ENCODE data around the gene ABCG1. TPM values are rescaled to one million over a fixed set of nuclear protein-coding genes. Genes with fewer than 3 reads are reported as not detected.
A peak's percentile ranks its signal among the peaks of the same experiment; 100 is the strongest.

Gene ABCG1
- total and polyA plus RNA-seq, 3 experiments from 2014 or later = 3.7 to 15.7 (median 3.8) TPM

GRCh38 chr21:42194863-42195262 lies 24.1 kb upstream of the ABCG1 start:
- CTCF ChIA-PET = interaction anchor here (1.1 kb wide), 1 partner anchor 64 kb away, joined by 4 read pairs; no protein-coding TSS in a partner anchor
- POLR2A ChIA-PET = no interaction called here
- Histone ChIP-seq H3K4me3 (ENCODE audit: low read length) (no peak overlapping the region), H3K27ac (ENCODE audit: low read depth, low read length) (no peak overlapping the region), H3K9me3 (ENCODE audit: low read length) (no peaks in the 10 kb centered on the region), H3K4me1 (ENCODE audit: insufficient read depth, low read length) (peaks cover 58% of the 10 kb centered on the region), H3K27me3 (ENCODE audit: insufficient read depth, low read length, poor library complexity, severe bottlenecking) (no peaks in the 10 kb centered on the region), H3K36me3 (ENCODE audit: insufficient read depth, low read length) (no peaks in the 10 kb centered on the region)
- H3K9me3 Mint-ChIP-seq = no peaks in the 10 kb centered on the region
- H3K4me1 Mint-ChIP-seq = peaks cover 57 to 63% (median 60%) of the 10 kb centered on the region in 3 donors
- no peak for DNase-seq
- no peaks in the 10 kb centered on the region for H3K36me3 Mint-ChIP-seq
- H3K27me3 Mint-ChIP-seq = no peaks in the 10 kb centered on the region
- H3K4me3 Mint-ChIP-seq = no peak overlapping the region
- H3K27ac Mint-ChIP-seq = peak overlapping the region in 1 of 8 donors; percentile 60

GRCh38 chr21:42195378-42196031 lies 23.4 kb upstream of the ABCG1 start:
- peaks cover 58% of the 10 kb centered on the region for H3K4me1 ChIP-seq (ENCODE audit: insufficient read depth, low read length)
- H3K4me1 Mint-ChIP-seq = peaks cover 53 to 63% (median 60%) of the 10 kb centered on the region in 3 donors

GRCh38 chr21:42198929-42199867 lies 19.7 kb upstream of the ABCG1 start:
- Mint-ChIP-seq H3K36me3 (no peaks in the 10 kb centered on the region), H3K27me3 (no peaks in the 10 kb centered on the region), H3K4me1 (peaks cover 41 to 49% (median 48%) of the 10 kb centered on the region in 3 donors), H3K27ac (peak overlapping the region; percentile 66 to 89 (median 76)), H3K9me3 (no peaks in the 10 kb centered on the region), H3K4me3 (peak overlapping the region; percentile 2 to 78 (median 49))
- peaks cover 39% of the 10 kb centered on the region for H3K4me1 ChIP-seq (ENCODE audit: insufficient read depth, low read length)
- H3K36me3 ChIP-seq (ENCODE audit: insufficient read depth, low read length) = no peaks in the 10 kb centered on the region
- H3K27me3 ChIP-seq (ENCODE audit: insufficient read depth, low read length, poor library complexity, severe bottlenecking) = no peaks in the 10 kb centered on the region
- H3K27ac ChIP-seq (ENCODE audit: low read depth, low read length) = no peak overlapping the region
- peak in 3 of 5 donors; percentile 35 to 55 (median 50) for DNase-seq
- no peaks in the 10 kb centered on the region for H3K9me3 ChIP-seq (ENCODE audit: low read length)
- ChIA-PET POLR2A (interaction anchor here (0.9 kb wide), 1 partner anchor 11 kb away, joined by 4 read pairs; no protein-coding TSS in a partner anchor), CTCF (interaction anchor here (3.7 kb wide), 1 partner anchor 60 kb away, joined by 12 read pairs; no protein-coding TSS in a partner anchor)
- peak overlapping the region; percentile 24 for H3K4me3 ChIP-seq (ENCODE audit: low read length)

More at GRCh38 chr21:42195378-42196031, 23.4 kb upstream of the ABCG1 start:
- POLR2A ChIA-PET = no interaction called here
- Histone ChIP-seq H3K27me3 (ENCODE audit: insufficient read depth, low read length, poor library complexity, severe bottlenecking) (no peaks in the 10 kb centered on the region), H3K9me3 (ENCODE audit: low read length) (no peaks in the 10 kb centered on the region), H3K4me3 (ENCODE audit: low read length) (no peak overlapping the region), H3K36me3 (ENCODE audit: insufficient read depth, low read length) (no peaks in the 10 kb centered on the region), H3K27ac (ENCODE audit: low read depth, low read length) (no peak overlapping the region)
- Mint-ChIP-seq H3K27me3 (no peaks in the 10 kb centered on the region), H3K4me3 (no peak overlapping the region), H3K36me3 (no peaks in the 10 kb centered on the region), H3K9me3 (no peaks in the 10 kb centered on the region), H3K27ac (peak overlapping the region in 3 of 8 donors; percentile 54 to 80 (median 78))
- no peak for DNase-seq
- CTCF ChIA-PET = interaction anchor here (1.1 kb wide), 1 partner anchor 63 kb away, joined by 4 read pairs; no protein-coding TSS in a partner anchor

GRCh38 chr21:42199868-42200463 lies 19.0 kb upstream of the ABCG1 start:
- Histone ChIP-seq H3K36me3 (ENCODE audit: insufficient read depth, low read length) (no peaks in the 10 kb centered on the region), H3K27me3 (ENCODE audit: insufficient read depth, low read length, poor library complexity, severe bottlenecking) (no peaks in the 10 kb centered on the region), H3K4me3 (ENCODE audit: low read length) (no peak overlapping the region), H3K4me1 (ENCODE audit: insufficient read depth, low read length) (peaks cover 39% of the 10 kb centered on the region), H3K9me3 (ENCODE audit: low read length) (no peaks in the 10 kb centered on the region), H3K27ac (ENCODE audit: low read depth, low read length) (no peak overlapping the region)
- ChIA-PET CTCF (interaction anchor here (3.7 kb wide), 1 partner anchor 59 kb away, joined by 12 read pairs; no protein-coding TSS in a partner anchor), POLR2A (no interaction called here)
- H3K36me3 Mint-ChIP-seq = no peaks in the 10 kb centered on the region
- H3K9me3 Mint-ChIP-seq = no peaks in the 10 kb centered on the region
- peak overlapping the region in 2 of 7 donors; percentile 21 to 59 for H3K4me3 Mint-ChIP-seq
- H3K27me3 Mint-ChIP-seq = no peaks in the 10 kb centered on the region
- H3K27ac Mint-ChIP-seq = peak overlapping the region in 4 of 8 donors; percentile 62 to 89 (median 79)
- H3K4me1 Mint-ChIP-seq = peaks cover 39 to 49% (median 48%) of the 10 kb centered on the region in 3 donors
- DNase-seq = no peak

- H3K4me3 Mint-ChIP-seq = peak overlapping the region in 5 of 7 donors; percentile 46 to 73 (median 66)
- peak in 2 of 5 donors; percentile 66 to 69 for DNase-seq
- CTCF ChIA-PET = interaction anchor here (1.0 to 3.7 kb wide), 6 partner anchors 32 to 63 kb away, joined by 3 to 12 read pairs (median 4); no protein-coding TSS in a partner anchor
- H3K4me3 ChIP-seq (ENCODE audit: low read length) = no peak overlapping the region
- no peaks in the 10 kb centered on the region for H3K27me3 Mint-ChIP-seq
- peaks cover 39% of the 10 kb centered on the region for H3K4me1 ChIP-seq (ENCODE audit: insufficient read depth, low read length)
- H3K36me3 ChIP-seq (ENCODE audit: insufficient read depth, low read length) = no peaks in the 10 kb centered on the region
- H3K9me3 ChIP-seq (ENCODE audit: low read length) = no peaks in the 10 kb centered on the region
- no peak overlapping the region for H3K27ac ChIP-seq (ENCODE audit: low read depth, low read length)
- no peaks in the 10 kb centered on the region for H3K36me3 Mint-ChIP-seq
- H3K27me3 ChIP-seq (ENCODE audit: insufficient read depth, low read length, poor library complexity, severe bottlenecking) = no peaks in the 10 kb centered on the region
- H3K27ac Mint-ChIP-seq = peak overlapping the region in 7 of 8 donors; percentile 26 to 95 (median 79)
- POLR2A ChIA-PET = no interaction called here
- peaks cover 39 to 49% (median 48%) of the 10 kb centered on the region in 3 donors for H3K4me1 Mint-ChIP-seq
- no peaks in the 10 kb centered on the region for H3K9me3 Mint-ChIP-seq
These were observed 17.9 kb upstream of the ABCG1 start for GRCh38 chr21:42200906-42201614.

- Mint-ChIP-seq H3K9me3 (no peaks in the 10 kb centered on the region), H3K27ac (peak overlapping the region in 3 of 8 donors; percentile 13 to 58 (median 50)), H3K36me3 (no peaks in the 10 kb centered on the region), H3K4me1 (peaks cover 39 to 49% (median 48%) of the 10 kb centered on the region in 3 donors), H3K27me3 (no peaks in the 10 kb centered on the region), H3K4me3 (peak overlapping the region in 2 of 7 donors; percentile 66 to 73)
- no peak overlapping the region for H3K4me3 ChIP-seq (ENCODE audit: low read length)
- H3K27me3 ChIP-seq (ENCODE audit: insufficient read depth, low read length, poor library complexity, severe bottlenecking) = no peaks in the 10 kb centered on the region
- ChIA-PET POLR2A (no interaction called here), CTCF (interaction anchor here (1.0 to 3.7 kb wide), 6 partner anchors 31 to 62 kb away, joined by 3 to 12 read pairs (median 4); no protein-coding TSS in a partner anchor)
- no peaks in the 10 kb centered on the region for H3K9me3 ChIP-seq (ENCODE audit: low read length)
- no peak overlapping the region for H3K27ac ChIP-seq (ENCODE audit: low read depth, low read length)
- peaks cover 39% of the 10 kb centered on the region for H3K4me1 ChIP-seq (ENCODE audit: insufficient read depth, low read length)
- DNase-seq = no peak
- no peaks in the 10 kb centered on the region for H3K36me3 ChIP-seq (ENCODE audit: insufficient read depth, low read length)
These were observed 17.3 kb upstream of the ABCG1 start for GRCh38 chr21:42201615-42202161.

GRCh38 chr21:42202321-42202720 lies 16.6 kb upstream of the ABCG1 start:
- peaks cover 39 to 49% (median 48%) of the 10 kb centered on the region in 3 donors for H3K4me1 Mint-ChIP-seq
- H3K4me3 ChIP-seq (ENCODE audit: low read length) = no peak overlapping the region
- H3K36me3 Mint-ChIP-seq = no peaks in the 10 kb centered on the region
- H3K27me3 ChIP-seq (ENCODE audit: insufficient read depth, low read length, poor library complexity, severe bottlenecking) = no peaks in the 10 kb centered on the region
- ChIA-PET POLR2A (no interaction called here), CTCF (interaction anchor here (1.6 to 2.4 kb wide), 2 partner anchors 31 to 36 kb away, joined by 4 to 11 read pairs; no protein-coding TSS in a partner anchor)
- H3K4me3 Mint-ChIP-seq = no peak overlapping the region
- H3K9me3 Mint-ChIP-seq = no peaks in the 10 kb centered on the region
- H3K4me1 ChIP-seq (ENCODE audit: insufficient read depth, low read length) = peaks cover 39% of the 10 kb centered on the region
- H3K27ac ChIP-seq (ENCODE audit: low read depth, low read length) = no peak overlapping the region
- no peaks in the 10 kb centered on the region for H3K27me3 Mint-ChIP-seq
- H3K36me3 ChIP-seq (ENCODE audit: insufficient read depth, low read length) = no peaks in the 10 kb centered on the region
- H3K27ac Mint-ChIP-seq = peak overlapping the region in 1 of 8 donors; percentile 36
- DNase-seq = no peak
- H3K9me3 ChIP-seq (ENCODE audit: low read length) = no peaks in the 10 kb centered on the region
